ENCODE data around the gene B4GALNT3.

DNA sequence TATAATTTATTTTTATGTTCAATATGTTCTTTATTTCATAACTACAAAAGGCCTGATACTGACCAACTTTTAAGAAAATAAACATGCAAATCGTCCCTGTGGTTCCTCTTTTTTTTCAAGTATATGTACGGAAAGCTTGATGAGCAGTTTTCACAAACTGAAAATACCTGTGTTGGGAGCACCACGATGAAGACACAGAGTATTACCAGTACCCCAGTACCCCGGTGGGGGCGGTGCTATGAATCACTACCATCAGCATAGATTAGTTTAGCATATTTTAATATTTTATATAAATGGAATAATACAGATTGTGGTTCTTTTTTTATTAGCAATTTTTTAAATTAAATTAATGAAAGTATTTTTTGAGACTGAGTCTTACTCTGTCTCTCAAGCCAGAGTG, 7.0 kb downstream of the B4GALNT3 start:
- TF ChIP-seq, protein P1, sequence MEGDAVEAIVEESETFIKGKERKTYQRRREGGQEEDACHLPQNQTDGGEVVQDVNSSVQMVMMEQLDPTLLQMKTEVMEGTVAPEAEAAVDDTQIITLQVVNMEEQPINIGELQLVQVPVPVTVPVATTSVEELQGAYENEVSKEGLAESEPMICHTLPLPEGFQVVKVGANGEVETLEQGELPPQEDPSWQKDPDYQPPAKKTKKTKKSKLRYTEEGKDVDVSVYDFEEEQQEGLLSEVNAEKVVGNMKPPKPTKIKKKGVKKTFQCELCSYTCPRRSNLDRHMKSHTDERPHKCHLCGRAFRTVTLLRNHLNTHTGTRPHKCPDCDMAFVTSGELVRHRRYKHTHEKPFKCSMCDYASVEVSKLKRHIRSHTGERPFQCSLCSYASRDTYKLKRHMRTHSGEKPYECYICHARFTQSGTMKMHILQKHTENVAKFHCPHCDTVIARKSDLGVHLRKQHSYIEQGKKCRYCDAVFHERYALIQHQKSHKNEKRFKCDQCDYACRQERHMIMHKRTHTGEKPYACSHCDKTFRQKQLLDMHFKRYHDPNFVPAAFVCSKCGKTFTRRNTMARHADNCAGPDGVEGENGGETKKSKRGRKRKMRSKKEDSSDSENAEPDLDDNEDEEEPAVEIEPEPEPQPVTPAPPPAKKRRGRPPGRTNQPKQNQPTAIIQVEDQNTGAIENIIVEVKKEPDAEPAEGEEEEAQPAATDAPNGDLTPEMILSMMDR (IDR thresholded peaks at IDR 0.05) = no peak
- TF ChIP-seq POLR2A (IDR thresholded peaks at IDR 0.05) = no peak
